Mucosa of descending colon (tissue), 3 donors: Measurements from ENCODE around the gene SNX13. TPM values are rescaled to one million over a fixed set of nuclear protein-coding genes. Genes with fewer than 3 reads are reported as not detected.

ENCODE experiments used
- ATAC-seq: fragments of 200-7000 bp; cut with Tn5 transposase; one replicate; pipeline ENCODE4 v1.9.1; 2020; ENCODE audit warnings: mild to moderate bottlenecking, moderate library complexity
- DNase-seq, 3 donors: peaks; one replicate each; pipeline ENCODE4 v3.0.0-alpha.2; 2020
- H3K36me3 ChIP-seq: fragments of 200-600 bp; one replicate; pipeline ENCODE4 v1.8.0; 2021; ENCODE audit warnings: low read depth, mild to moderate bottlenecking
- H3K4me1 ChIP-seq: fragments of 200-600 bp; one replicate; pipeline ENCODE4 v1.8.0; 2021; ENCODE audit warnings: low read depth, mild to moderate bottlenecking
- H3K4me3 ChIP-seq: fragments of 200-600 bp; one replicate; pipeline ENCODE4 v1.8.0; 2021; ENCODE audit warnings: mild to moderate bottlenecking
- H3K9me3 ChIP-seq: fragments of 200-600 bp; one replicate; pipeline ENCODE4 v1.8.0; 2021; ENCODE audit warnings: mild to moderate bottlenecking
- CTCF ChIP-seq: fragments of 200-600 bp; IDR thresholded peaks from one replicate; pipeline ENCODE4 v1.8.0; 2022; ENCODE audit warnings: antibody characterized with exemption, mild to moderate bottlenecking
- intact Hi-C, 2 donors: fragments of 100-400 bp; cut with DNase I in 1 of 2; cut with micrococcal nuclease in 1 of 2; formaldehyde crosslinking; loops; one replicate each; pipeline versions ENCODE4 v1.11.0 to v1.11.1; 2022; cut with DNase I, micrococcal nuclease
- total RNA-seq, 3 donors: library from RNA; stranded (reverse); fragmentation: NEBNext Ultra II Directional in 2 of 3; extraction: Animal tissue kit (Norgen Biotek cat#: 25700) in 2 of 3; gene quantifications; one replicate each; pipeline versions ENCODE4 v1.2.1 to v1.2.4, GENCODE V29; 2021 to 2023
- donor health status: DM: no; HTN: no; CAD: no; lungs with moderate emphysema.
- donor health status: DM: no; HTN: no; CAD: no.
- donor health status: DM: no; HTN: yes; CAD: no.

Gene SNX13
- total RNA-seq, 3 donors from 2014 or later, result 72.2 to 89.4 (median 72.6) TPM

GRCh38 chr7:17849504-17849903 is 90.8 kb downstream of the SNX13 start:
- ATAC-seq, result no peak
- Histone ChIP-seq H3K4me1 (no peaks in the 10 kb centered on the region), H3K9me3 (no peaks in the 10 kb centered on the region), H3K4me3 (no peak overlapping the region), H3K36me3 (peaks cover 5% of the 10 kb centered on the region)
- TF ChIP-seq CTCF, result no peak
- intact Hi-C loops, result no loop called here
- no peak for DNase-seq

GRCh38 chr7:17848516-17848915 is 91.8 kb downstream of the SNX13 start:
- ATAC-seq, result no peak
- Histone ChIP-seq H3K36me3 (peaks cover 5% of the 10 kb centered on the region), H3K4me3 (no peak overlapping the region), H3K9me3 (no peaks in the 10 kb centered on the region), H3K4me1 (no peaks in the 10 kb centered on the region)
- DNase-seq, result no peak
- intact Hi-C loops, result no loop called here
- TF ChIP-seq CTCF, result no peak

GRCh38 chr7:17846935-17847334 is 93.4 kb downstream of the SNX13 start:
- Histone ChIP-seq H3K4me1 (no peaks in the 10 kb centered on the region), H3K36me3 (peaks cover 5% of the 10 kb centered on the region), H3K9me3 (no peaks in the 10 kb centered on the region), H3K4me3 (no peak overlapping the region)
- intact Hi-C loops, result no loop called here
- DNase-seq (no peak), ATAC-seq (no peak)
- TF ChIP-seq CTCF, result no peak

GRCh38 chr7:17845197-17845547 is 95.1 kb downstream of the SNX13 start:
- ATAC-seq (no peak), DNase-seq (no peak)
- TF ChIP-seq CTCF, result no peak
- H3K36me3 ChIP-seq, result peaks cover 5% of the 10 kb centered on the region
- H3K4me3 ChIP-seq, result no peak overlapping the region
- H3K4me1 ChIP-seq, result no peaks in the 10 kb centered on the region
- intact Hi-C loops, result no loop called here
- H3K9me3 ChIP-seq, result no peaks in the 10 kb centered on the region

- DNase-seq, result no peak
- no peak for TF ChIP-seq CTCF
- ATAC-seq, result no peak
- peaks cover 5% of the 10 kb centered on the region for H3K36me3 ChIP-seq
- no peaks in the 10 kb centered on the region for H3K4me1 ChIP-seq
- no peak overlapping the region for H3K4me3 ChIP-seq
- intact Hi-C loops, result no loop called here
- H3K9me3 ChIP-seq, result no peaks in the 10 kb centered on the region
These were observed 95.6 kb downstream of the SNX13 start for GRCh38 chr7:17844514-17845196.

GRCh38 chr7:17844022-17844421 is 96.3 kb downstream of the SNX13 start:
- ATAC-seq (no peak), DNase-seq (no peak)
- no peaks in the 10 kb centered on the region for H3K9me3 ChIP-seq
- H3K36me3 ChIP-seq, result peaks cover 5% of the 10 kb centered on the region
- no peak for TF ChIP-seq CTCF
- H3K4me3 ChIP-seq, result no peak overlapping the region
- intact Hi-C loops, result no loop called here
- H3K4me1 ChIP-seq, result no peaks in the 10 kb centered on the region
